H54 (cell line): ENCODE data around the gene FYCO1.

Experiments used
- DNase-seq: peaks from one replicate; pipeline ENCODE4 v3.0.0; 2011; ENCODE audit warnings: low spot score, mixed read lengths; ENCODE audit not compliant: insufficient read length
- FAIRE-seq: peaks from 3 replicates; lab custom pipeline; 2011; peaks lifted over from hg19 to GRCh38; lab: Jason Lieb, UNC
- POLR2A ChIP-seq: IDR thresholded peaks from 2 replicates; pipeline ENCODE4 v1.6.1; 2011; ENCODE audit warnings: low read depth, mild to moderate bottlenecking, low read length

The FYCO1 gene

GRCh38 chr3:45911511-45912226 lies 84.0 kb downstream of the FYCO1 start:
- DNase-seq (no peak), FAIRE-seq (no peak)
- TF ChIP-seq POLR2A = no peak

GRCh38 chr3:45910892-45911291 lies 84.7 kb downstream of the FYCO1 start:
- FAIRE-seq (no peak), DNase-seq (no peak)

GRCh38 chr3:45909542-45909941 lies 86.1 kb downstream of the FYCO1 start:
- no peak for TF ChIP-seq POLR2A

More at GRCh38 chr3:45910892-45911291, 84.7 kb downstream of the FYCO1 start:
- TF ChIP-seq POLR2A = no peak

GRCh38 chr3:45908761-45909160 lies 86.9 kb downstream of the FYCO1 start:
- TF ChIP-seq POLR2A = no peak
- FAIRE-seq (no peak), DNase-seq (no peak)

More at GRCh38 chr3:45909542-45909941, 86.1 kb downstream of the FYCO1 start:
- DNase-seq (no peak), FAIRE-seq (no peak)

GRCh38 chr3:45907769-45908705 lies 87.6 kb downstream of the FYCO1 start:
- DNase-seq = no peak
- no peak for TF ChIP-seq POLR2A
- no peak for FAIRE-seq

GRCh38 chr3:45906681-45907407 lies 88.8 kb downstream of the FYCO1 start:
- FAIRE-seq = no peak
- DNase-seq = peak; percentile 51
- no peak for TF ChIP-seq POLR2A

GRCh38 chr3:45905755-45906154 lies 89.9 kb downstream of the FYCO1 start:
- DNase-seq (no peak), FAIRE-seq (no peak)
- no peak for TF ChIP-seq POLR2A

GRCh38 chr3:45904931-45905330 lies 90.7 kb downstream of the FYCO1 start:
- FAIRE-seq (no peak), DNase-seq (no peak)
- TF ChIP-seq POLR2A = no peak

GRCh38 chr3:45896956-45897355 lies 98.7 kb downstream of the FYCO1 start:
- no peak for TF ChIP-seq POLR2A
- FAIRE-seq (no peak), DNase-seq (no peak)

- no peak for DNase-seq
Measured at GRCh38 chr3:45895686-45896468, 99.7 kb downstream of the FYCO1 start.

GRCh38 chr3:45894015-45894414 lies 101.6 kb downstream of the FYCO1 start:
- DNase-seq (no peak), FAIRE-seq (no peak)
- TF ChIP-seq POLR2A = no peak

More at GRCh38 chr3:45895686-45896468, 99.7 kb downstream of the FYCO1 start:
- no peak for TF ChIP-seq POLR2A
- FAIRE-seq = no peak

GRCh38 chr3:45892161-45892560 lies 103.5 kb downstream of the FYCO1 start:
- FAIRE-seq (no peak), DNase-seq (no peak)
- no peak for TF ChIP-seq POLR2A

GRCh38 chr3:45890405-45890804 lies 105.2 kb downstream of the FYCO1 start:
- no peak for TF ChIP-seq POLR2A
- no peak for DNase-seq
- FAIRE-seq = no peak
